Upper lobe of right lung (tissue), 1 donor: Measurements from ENCODE around the gene SAMD5. TPM values are rescaled to one million over a fixed set of nuclear protein-coding genes. Genes with fewer than 3 reads are reported as not detected.
"Not testable (repeated sequence)": the region's sequence is repeated elsewhere in the genome, so short reads cannot be mapped to it uniquely, and the experiment has no call there.

Source experiments
- ATAC-seq: fragments of 200-7000 bp; cut with Tn5 transposase; one replicate; pipeline ENCODE4 v1.9.1; 2020; ENCODE audit warnings: mild to moderate bottlenecking, moderate library complexity
- DNase-seq: peaks from one replicate; pipeline ENCODE4 v3.0.0-alpha.2; 2020
- H3K27ac ChIP-seq: fragments of 200-600 bp; one replicate; pipeline ENCODE4 v1.8.0; 2022
- H3K27me3 ChIP-seq: fragments of 200-600 bp; one replicate; pipeline ENCODE4 v1.8.0; 2022; ENCODE audit warnings: mild to moderate bottlenecking
- H3K36me3 ChIP-seq: fragments of 200-600 bp; one replicate; pipeline ENCODE4 v1.8.0; 2022
- H3K4me1 ChIP-seq: fragments of 200-600 bp; one replicate; pipeline ENCODE4 v1.8.0; 2022
- H3K4me3 ChIP-seq: fragments of 200-600 bp; one replicate; pipeline ENCODE4 v1.8.0; 2022; ENCODE audit warnings: mild to moderate bottlenecking
- H3K9me3 ChIP-seq: fragments of 200-600 bp; one replicate; pipeline ENCODE4 v1.8.0; 2022
- CTCF ChIP-seq: fragments of 200-600 bp; IDR thresholded peaks from one replicate; pipeline ENCODE4 v1.8.0; 2022; ENCODE audit warnings: antibody characterized with exemption
- intact Hi-C: fragments of 100-400 bp; cut with DNase I; formaldehyde crosslinking; loops from one replicate; pipeline ENCODE4 v1.11.0; 2022
- total RNA-seq: library from RNA; stranded (reverse); fragmentation: NEBNext Ultra II Directional; extraction: Animal tissue kit (Norgen Biotek cat#: 25700); gene quantifications from one replicate; pipeline ENCODE4 v1.2.1, GENCODE V29; 2021
- donor health status: DM: no; HTN: yes; CAD: no; lungs with severe emphysema.

The SAMD5 gene
- total RNA-seq, 1 donor from 2014 or later = 19.6 TPM

GRCh38 chr6:147540075-147540474 lies 31.6 kb downstream of the SAMD5 start:
- H3K27ac ChIP-seq = no peak overlapping the region
- intact Hi-C loops = no loop called here
- H3K27me3 ChIP-seq = no peaks in the 10 kb centered on the region
- no peaks in the 10 kb centered on the region for H3K36me3 ChIP-seq
- H3K4me1 ChIP-seq = no peaks in the 10 kb centered on the region
- TF ChIP-seq CTCF = no peak
- no peak overlapping the region for H3K4me3 ChIP-seq
- no peaks in the 10 kb centered on the region for H3K9me3 ChIP-seq
- no peak for DNase-seq
- ATAC-seq = no peak

- ATAC-seq = not testable (repeated sequence)
These were observed 33.9 kb downstream of the SAMD5 start for GRCh38 chr6:147542436-147542835.

GRCh38 chr6:147544420-147544819 lies 35.9 kb downstream of the SAMD5 start:
- no peak overlapping the region for H3K4me3 ChIP-seq
- no peak for ATAC-seq
- intact Hi-C loops = no loop called here
- no peaks in the 10 kb centered on the region for H3K9me3 ChIP-seq
- no peaks in the 10 kb centered on the region for H3K27me3 ChIP-seq
- no peak overlapping the region for H3K27ac ChIP-seq
- TF ChIP-seq CTCF = no peak
- no peak for DNase-seq
- H3K4me1 ChIP-seq = no peaks in the 10 kb centered on the region
- H3K36me3 ChIP-seq = no peaks in the 10 kb centered on the region

More at GRCh38 chr6:147542436-147542835, 33.9 kb downstream of the SAMD5 start:
- H3K27ac ChIP-seq, H3K9me3 ChIP-seq, H3K4me3 ChIP-seq, intact Hi-C loops, H3K4me1 ChIP-seq, H3K36me3 ChIP-seq, DNase-seq, H3K27me3 ChIP-seq: not testable (repeated sequence)

- no peak overlapping the region for H3K27ac ChIP-seq
These were observed 38.2 kb downstream of the SAMD5 start for GRCh38 chr6:147546501-147547368.

GRCh38 chr6:147547369-147547902 lies 38.9 kb downstream of the SAMD5 start:
- ATAC-seq (no peak), DNase-seq (no peak)
- Histone ChIP-seq H3K36me3 (no peaks in the 10 kb centered on the region), H3K4me1 (no peaks in the 10 kb centered on the region), H3K27me3 (no peaks in the 10 kb centered on the region), H3K27ac (no peak overlapping the region), H3K9me3 (no peaks in the 10 kb centered on the region), H3K4me3 (no peak overlapping the region)
- TF ChIP-seq CTCF = no peak
- intact Hi-C loops = no loop called here

More at GRCh38 chr6:147546501-147547368, 38.2 kb downstream of the SAMD5 start:
- ATAC-seq (no peak), DNase-seq (no peak)
- no peaks in the 10 kb centered on the region for H3K9me3 ChIP-seq
- no peak overlapping the region for H3K4me3 ChIP-seq
- H3K36me3 ChIP-seq = no peaks in the 10 kb centered on the region
- no peak for TF ChIP-seq CTCF
- intact Hi-C loops = no loop called here
- H3K4me1 ChIP-seq = no peaks in the 10 kb centered on the region
- H3K27me3 ChIP-seq = no peaks in the 10 kb centered on the region

GRCh38 chr6:147548921-147549475 lies 40.5 kb downstream of the SAMD5 start:
- TF ChIP-seq CTCF = no peak
- no peaks in the 10 kb centered on the region for H3K4me1 ChIP-seq
- no peak overlapping the region for H3K4me3 ChIP-seq
- no peaks in the 10 kb centered on the region for H3K36me3 ChIP-seq
- no peaks in the 10 kb centered on the region for H3K9me3 ChIP-seq
- H3K27me3 ChIP-seq = no peaks in the 10 kb centered on the region
- H3K27ac ChIP-seq = no peak overlapping the region
- intact Hi-C loops = no loop called here
- ATAC-seq (no peak), DNase-seq (no peak)
